ENCODE data around the gene PLCL2.

PLCL2 gene

DNA sequence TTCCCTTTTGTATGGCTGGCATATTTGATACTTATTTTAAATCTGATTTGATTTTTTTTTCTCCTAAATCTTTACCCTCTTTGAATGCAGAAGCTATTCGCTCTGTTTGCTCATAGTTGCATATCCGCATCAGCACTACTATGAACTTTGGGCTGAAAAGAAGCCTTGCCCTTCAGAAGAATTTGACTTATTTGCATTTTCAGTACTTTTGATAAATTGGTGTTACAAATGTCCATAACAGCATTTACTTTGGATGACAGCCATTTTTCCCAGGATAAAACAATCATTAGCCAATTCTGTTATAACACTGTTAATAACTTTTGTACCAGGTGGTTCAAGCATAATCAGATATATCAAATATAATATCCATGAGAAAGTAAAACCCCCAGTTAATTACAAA is 129.5 kb downstream of the PLCL2 start:
- no peak for DNase-seq (ENCODE audit: low spot score)

DNA sequence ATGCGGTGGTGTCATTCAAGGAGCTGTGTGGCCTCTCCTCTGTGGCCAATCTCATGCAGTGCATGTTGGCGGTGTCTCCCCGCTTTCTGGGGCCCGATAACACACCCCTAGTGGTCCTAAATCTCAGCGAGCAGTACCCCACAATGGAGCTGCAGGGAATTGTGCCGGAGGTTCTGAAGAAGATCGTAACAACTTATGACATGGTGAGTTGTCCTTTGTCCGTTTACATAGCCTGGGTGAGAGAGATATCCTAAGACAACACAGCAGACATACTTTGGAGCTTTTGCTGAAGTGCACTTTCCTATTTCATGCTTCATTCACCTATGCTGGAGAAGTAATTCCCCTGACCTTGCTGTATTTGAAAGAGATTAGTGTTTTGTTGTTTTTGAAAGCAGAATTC is 130.0 kb downstream of the PLCL2 start:
- DNase-seq (ENCODE audit: low spot score): no peak

DNA sequence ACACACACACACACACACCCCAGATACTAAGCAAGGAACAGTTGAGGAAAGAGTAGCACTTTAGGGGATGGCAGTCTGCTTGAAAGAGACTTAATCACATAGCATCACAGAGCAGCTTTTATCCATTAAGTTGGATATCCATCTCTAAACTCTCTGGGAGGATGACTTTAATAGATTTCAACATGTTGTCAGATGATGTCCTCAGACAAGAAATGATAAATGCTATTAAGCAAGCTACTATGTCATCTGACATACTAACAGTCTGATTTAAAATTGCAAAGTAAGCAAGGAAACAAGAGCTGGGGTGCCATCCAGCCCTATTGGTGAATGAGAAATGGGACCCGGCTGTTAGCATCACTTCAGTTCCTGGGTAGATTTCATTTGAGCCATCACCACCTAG is 136.9 kb downstream of the PLCL2 start:
- DNase-seq (ENCODE audit: low spot score): no peak

DNA sequence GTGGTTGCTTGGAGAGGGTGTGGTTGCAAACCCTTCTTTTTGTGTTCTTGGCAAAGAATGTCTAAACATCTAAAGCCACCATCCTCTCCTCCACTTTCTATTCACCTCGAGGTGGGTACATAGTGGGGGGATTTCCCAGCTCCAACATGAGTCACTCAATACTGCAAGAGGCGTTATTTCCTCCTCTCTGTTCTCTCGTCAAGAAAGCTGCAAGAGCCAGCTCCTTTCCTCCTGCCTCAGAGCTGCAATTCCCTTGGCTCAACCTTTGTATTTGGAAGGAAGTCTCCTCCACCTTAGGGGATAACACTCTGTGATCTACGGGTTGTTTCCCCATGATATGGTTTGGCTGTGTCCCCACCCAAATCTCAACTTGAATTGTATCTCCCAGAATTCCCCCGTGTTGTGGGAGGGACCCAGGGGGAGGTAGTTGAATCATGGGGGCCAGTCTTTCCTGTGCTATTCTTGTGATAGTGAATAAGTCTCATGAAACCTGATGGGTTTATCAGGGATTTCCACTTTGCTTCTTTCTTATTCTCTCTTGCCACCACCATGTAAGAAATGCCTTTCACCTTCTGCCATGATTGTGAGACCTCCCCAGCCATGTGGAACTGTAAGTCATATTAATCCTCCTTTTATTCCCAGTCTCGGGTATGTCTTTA is 138.4 kb downstream of the PLCL2 start:
- DNase-seq (ENCODE audit: low spot score): peak; percentile 71

DNA sequence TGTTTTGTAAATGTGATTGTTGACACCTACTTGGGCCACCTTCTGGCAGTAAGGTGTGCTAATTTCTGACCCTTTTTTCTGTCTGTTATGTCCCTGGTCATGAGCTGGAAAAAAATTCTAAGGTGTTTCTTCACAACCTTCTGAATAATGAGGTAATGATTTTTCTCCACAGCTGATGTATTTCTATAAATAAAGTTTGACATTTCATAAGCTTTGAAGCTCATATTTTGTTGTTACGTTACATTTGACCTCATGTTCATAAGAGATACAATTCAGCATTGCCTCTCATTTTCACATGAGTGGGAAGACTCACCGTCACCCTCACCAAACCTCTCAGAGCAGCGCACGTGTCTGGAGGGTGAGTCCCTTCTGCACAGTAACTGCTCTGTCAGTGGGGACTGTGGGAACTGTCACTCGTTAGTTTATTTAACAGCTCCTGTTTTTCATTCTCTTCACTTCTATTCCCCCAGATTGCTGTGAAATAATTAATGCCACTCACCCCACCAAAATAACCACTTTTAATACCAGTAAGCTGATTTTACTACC is 140.9 kb downstream of the PLCL2 start:
- no peak for DNase-seq (ENCODE audit: low spot score)

DNA sequence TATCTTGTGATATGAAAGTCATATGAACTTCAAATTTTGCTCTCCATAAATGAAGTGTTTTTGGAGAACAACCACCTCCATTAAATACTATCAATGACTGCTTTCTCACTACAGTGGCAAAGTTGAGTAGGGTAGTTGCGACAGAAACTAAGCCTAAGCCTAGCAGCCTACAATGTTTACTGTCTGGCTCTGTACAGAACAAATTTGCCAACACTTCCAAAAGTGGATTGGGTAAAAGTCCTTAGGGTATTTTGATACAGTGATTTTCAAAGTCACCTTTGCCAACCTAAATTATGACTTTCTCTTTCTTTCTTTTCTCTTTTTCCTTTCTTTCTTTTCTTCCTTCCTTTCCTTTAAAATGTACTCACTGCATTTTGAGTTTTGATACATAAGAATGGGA is 142.6 kb downstream of the PLCL2 start:
- no peak for DNase-seq (ENCODE audit: low spot score)

DNA sequence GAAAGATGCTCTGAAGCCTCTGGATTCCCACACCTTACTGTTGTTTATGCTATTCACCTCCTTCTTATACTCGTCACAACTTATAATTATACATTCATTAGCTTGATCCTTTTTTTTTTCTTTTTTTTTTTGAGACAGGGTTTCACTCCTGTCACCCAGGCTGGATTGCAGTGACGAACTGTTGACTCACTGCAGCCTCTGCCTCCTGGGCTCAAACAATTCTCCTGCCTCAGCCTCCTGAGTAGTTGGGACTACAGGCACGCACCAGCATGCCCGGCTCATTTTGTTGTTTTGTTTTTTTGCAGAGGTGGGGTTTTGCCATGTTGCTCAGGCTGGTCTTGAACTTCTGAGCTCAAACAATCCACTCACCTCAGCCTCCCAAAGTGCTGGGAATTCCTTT is 143.6 kb downstream of the PLCL2 start:
- DNase-seq (ENCODE audit: low spot score): no peak

DNA sequence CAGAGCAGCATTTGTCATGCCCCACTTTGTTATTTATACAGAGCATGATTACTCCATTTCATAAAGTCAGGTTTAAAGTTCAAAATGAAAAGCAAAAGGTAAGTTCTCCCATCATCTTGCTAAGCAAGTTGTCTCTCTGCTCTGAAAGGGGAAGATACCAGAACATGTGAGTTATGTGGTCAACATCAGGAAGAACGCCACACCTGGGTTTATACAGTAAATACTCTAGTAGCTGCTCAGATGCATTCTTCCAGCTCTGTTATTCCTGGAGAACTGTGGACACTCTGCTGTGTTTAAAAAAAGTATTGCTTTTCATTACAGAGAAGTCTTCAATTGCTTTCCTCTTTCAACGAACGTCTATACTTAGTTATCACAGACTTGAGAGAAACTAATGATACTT is 145.7 kb downstream of the PLCL2 start:
- DNase-seq (ENCODE audit: low spot score): no peak

DNA sequence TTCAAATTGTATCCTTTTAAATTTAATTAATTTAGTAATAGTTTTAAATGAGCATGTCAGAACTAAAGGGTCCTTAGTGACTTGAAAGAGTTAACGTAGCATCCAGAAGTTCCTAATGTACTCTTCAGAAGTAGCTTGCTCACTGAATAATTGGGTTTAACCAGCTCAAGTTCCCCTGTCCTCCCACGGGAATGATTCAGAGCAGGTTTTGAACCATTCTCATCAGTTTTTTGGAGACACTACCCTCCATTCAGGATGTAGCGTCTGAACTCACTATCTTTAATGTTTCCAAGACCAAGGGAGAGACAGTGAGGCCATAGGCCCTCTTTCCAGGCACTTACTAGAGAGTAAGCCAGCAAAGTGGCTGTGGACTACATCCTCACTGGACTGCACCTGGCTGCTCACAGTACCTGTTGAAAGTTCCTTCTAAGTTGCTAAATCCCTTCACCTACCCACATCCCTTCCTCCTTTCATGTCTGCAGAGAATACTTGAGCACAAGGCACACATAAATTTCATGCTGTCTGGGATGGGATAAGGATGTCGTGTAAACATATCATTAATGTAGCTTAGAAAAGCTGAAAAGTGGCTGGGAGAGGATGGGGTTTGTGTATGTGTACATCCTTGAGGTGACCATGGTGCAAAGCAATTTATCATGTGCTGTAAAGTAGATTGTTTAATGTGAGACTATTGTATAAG is 146.3 kb downstream of the PLCL2 start:
- no peak for DNase-seq (ENCODE audit: low spot score)

DNA sequence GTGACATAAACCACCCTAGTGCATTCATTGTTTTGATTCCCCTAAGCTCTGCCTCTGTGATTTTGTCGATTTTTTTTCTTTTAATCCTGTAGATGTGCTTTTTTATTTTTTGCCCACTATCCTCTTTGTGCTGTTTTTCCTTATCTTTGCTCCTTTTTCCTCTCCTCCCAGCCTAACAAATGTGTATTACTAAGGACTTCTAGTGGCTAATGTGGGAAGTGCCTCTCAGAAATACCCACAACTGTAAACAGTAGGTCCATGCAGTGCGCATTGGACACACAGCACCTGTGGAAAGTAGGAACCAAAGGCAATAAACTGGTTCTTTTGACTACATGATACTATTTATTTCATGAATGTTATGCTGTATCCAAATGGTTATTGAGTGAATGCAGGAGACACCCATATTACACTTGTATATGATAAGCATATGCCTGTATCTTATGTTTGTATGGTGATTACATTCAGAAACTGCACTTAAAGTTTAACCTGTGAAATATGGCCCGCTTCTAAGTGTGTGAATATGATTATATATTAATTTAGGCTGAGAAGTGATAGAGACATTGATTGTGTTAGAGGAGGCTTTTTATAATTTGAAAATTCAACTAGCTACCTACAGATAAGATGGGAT is 147.8 kb downstream of the PLCL2 start:
- no peak for DNase-seq (ENCODE audit: low spot score)

DNA sequence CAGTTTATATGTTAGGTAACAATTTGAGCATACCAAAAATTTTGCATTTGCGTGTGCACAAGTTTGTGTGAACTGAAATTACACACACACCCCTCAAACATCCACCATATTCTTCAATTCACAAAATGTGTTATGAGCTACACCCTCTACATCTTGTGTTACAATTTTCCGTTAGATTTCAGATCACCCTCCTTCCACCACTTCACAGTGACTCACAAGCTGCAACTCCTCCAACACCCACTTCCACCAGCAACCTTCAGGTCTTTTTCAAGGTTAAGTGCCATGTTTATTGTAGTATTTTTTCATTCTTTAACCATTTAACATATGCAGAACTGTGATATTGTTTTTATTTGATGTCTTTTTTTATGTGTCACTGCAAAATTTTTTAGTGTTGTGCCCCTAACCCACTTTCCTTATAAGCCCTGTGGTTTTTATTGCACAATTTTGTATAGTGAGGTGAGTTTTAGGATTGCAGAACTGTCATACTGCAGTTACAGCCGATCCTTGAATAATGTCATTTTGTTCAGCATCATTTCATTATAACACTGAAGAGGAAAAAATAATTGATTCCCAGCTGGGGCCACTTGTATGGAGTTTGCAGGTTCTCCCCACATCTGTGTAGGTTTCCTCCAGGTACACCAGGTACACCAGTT is 148.9 kb downstream of the PLCL2 start:
- DNase-seq (ENCODE audit: low spot score): no peak

DNA sequence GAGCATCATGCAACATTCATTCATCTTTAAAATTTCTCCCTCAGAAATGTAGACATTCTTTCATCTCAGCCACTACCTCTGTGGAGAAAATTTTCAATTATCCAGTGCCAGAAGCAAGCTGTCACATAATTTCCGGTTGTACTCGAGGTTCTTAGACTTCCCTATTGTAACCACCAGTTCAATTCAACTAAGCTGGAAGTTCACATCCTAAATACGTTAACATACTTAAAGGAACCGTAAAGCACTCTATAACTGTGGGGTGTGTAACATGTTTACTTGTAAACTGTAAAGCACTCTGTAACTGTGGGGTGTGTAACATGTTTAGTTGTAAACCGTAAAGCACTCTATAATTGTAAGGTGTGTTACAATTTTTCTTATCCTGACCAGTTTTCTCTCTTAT is 150.3 kb downstream of the PLCL2 start:
- no peak for DNase-seq (ENCODE audit: low spot score)

DNA sequence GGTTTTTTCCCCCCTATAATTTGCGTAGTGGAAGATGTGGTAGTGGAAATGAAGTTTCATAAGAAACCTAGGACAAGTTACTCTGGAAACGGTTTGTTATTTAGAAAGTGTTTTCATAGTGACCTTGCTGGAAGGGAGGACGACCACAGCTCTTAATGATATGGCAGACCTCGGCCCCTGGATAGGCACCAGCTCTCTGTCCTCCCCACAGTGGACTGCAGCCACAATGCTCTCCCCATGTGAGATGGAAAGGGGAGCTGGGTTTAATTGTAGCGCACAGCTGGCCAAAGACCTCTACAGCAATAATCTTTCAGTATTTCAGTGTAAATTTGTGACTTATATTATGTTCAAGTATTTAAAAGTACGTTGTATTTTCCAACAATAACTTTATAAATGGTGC is 151.2 kb downstream of the PLCL2 start:
- DNase-seq (ENCODE audit: low spot score): no peak

DNA sequence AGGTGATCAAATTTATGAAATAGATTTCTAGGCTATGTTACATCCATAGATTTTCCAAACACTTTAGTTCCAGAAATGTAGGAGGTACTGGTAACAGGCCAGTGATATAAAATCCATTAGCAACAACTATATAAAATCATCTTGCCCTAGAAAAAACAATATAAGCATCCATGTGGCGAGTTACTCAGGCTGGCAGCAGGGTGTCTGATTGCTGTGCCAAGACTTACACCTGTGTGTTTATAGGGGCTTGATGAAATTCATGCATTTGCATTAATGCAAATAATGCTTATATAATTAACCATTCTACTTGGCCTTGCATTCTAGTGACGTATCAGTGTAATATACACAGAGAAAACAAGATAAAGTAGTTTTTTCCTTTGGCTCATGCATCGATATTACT is 153.4 kb downstream of the PLCL2 start:
- no peak for DNase-seq (ENCODE audit: low spot score)

DNA sequence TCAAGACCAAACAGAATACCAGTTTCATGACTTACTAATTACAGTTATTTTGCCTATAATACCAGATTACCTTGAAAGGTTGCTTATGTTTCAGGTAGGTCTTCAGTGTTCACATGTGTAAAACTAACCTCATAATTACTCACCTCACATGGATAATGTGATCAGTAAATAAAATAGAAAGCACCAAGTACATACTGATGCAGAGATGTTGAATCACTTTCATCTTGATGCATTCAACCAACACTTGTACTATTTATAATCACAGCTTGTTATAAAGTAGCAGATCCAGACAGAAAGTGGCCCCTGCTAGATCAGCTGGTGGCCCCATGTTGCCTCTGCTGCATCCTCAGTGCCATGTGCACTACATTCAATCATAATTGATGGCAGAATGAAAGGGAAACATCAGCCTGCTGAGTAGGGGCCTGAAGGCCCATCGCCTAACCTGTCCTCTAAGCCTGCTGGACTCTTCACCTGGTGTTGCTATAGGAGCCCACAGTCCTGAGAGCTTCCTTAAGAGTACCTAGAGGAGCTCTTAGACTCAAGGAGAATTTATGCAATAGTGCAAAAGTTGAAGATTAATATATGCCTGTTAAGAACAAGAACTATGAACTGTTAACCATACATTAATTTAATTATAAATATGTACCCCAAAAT is 154.3 kb downstream of the PLCL2 start:
- no peak for DNase-seq (ENCODE audit: low spot score)

DNA sequence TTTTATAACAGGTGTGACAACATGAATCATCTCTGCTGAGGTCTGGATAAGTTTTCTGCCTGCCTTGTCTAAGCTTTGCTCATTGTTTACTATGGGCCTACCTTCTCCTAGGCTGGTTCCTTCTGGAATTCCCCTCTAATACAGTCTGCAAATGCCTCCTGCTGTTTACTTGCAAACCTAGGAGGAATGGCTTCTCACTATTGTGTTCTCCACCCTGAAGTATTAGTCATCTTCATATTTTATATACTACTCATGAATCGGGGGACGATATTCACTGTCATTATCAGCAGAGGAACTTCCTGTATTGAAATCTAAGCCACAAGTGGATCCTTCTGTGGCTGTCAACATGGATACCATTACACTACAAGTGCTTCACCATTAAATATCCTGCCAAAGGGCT is 154.8 kb downstream of the PLCL2 start:
- no peak for DNase-seq (ENCODE audit: low spot score)

DNA sequence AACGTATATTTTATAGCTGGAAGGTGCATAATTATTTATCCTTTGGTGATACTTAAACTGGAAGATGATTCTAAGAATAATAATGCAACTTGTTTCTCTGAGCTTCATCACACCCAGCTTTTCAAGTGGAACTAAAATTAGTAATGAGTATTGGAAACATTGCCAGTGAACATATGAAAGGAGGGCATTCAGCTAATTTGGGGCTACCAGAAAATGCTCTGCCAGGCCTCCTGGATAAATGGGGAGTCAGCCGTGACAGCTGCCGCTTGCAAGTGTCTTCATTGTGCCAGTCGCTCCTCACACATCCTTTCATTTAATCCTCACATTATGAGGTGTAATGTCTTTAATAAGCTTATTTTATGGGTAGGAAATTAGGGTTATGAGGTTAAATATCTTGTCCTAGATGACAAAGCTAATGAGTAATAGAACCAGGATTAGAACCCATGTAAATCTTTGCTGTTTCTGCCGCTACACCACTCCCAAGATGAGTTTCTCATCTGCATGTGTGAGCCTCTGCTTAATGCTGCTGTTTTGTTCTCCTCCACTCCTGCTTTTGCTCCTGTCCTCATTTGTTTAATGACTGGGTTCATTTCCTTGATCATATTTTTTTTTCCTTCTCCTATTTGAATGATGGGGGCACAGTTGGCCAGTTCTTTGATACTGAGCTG is 155.7 kb downstream of the PLCL2 start:
- DNase-seq (ENCODE audit: low spot score): no peak

DNA sequence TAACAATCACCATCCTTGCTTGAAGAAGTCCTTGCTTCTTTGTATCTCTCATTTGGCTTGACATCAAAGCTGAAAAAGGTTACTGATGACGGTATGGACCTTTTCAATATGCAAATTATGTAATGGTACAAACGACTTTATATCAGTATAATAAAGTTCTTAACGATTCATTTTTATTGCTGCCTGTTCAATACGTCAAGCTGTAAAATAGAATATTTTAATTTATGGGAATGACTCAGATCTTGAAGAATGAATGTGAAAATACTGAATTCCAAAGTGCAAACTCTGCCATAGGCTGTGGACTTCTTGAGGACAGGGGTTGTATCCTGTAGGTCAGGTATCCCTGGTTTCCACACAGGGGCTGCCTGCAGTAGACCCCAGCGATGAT is 156.2 kb downstream of the PLCL2 start:
- no peak for DNase-seq (ENCODE audit: low spot score)

DNA sequence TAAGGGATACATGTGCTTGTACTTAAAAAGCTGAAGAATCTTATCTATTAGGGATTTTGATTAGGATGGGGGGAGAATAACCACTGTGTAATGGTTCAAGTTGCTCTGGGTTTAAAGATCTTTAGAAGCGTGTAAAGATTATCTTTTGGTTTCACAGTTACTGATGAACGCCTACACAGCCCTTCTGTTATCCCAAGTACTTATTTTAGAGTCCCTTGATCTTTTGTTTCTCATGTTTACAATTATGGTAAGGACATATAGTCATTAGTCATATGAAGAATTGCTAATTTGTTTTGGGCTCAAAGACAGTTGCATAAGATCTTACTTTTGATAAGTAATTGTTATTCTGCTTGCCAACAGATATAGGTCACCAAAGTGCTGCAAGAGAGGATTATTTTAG is 160.1 kb downstream of the PLCL2 start:
- DNase-seq (ENCODE audit: low spot score): peak; percentile 29

DNA sequence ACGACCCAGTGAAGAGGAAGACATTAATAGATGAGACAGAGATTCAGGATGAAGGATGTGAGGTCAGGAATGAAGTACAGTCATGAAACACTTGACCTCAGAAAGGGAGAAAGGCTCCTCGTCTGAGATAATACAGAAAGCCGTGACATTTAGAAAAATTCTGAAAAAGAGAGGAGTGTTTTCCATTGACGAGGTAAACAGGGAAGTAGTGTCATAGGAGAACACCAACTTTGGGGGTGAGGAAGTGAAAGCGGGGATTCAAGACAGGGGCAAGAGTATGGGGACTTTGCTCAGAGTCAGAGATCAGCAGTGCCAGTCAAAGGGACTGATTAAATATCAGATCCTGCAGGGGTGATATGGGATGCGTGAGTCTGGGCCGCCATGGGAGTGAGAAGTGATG is 160.9 kb downstream of the PLCL2 start:
- DNase-seq (ENCODE audit: low spot score): no peak

DNA sequence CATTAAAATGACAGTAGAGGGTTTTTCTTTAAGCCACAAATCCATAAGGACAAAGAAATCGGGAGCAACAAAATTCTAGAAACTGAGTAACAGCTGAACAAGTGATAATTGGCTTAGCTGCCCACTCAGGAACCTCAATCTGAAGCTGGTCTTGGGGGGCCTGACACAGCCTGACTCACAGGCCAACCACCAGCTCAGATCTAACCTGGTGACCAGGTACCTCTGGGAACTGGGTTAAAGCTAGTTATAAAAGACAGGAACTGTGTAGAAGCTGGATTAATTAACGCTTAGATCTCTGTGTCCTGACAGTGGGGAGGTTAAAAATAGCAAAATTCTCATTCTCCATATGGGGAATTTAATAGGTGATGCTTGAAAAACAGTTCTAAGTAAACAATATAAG is 161.9 kb downstream of the PLCL2 start:
- no peak for DNase-seq (ENCODE audit: low spot score)

DNA sequence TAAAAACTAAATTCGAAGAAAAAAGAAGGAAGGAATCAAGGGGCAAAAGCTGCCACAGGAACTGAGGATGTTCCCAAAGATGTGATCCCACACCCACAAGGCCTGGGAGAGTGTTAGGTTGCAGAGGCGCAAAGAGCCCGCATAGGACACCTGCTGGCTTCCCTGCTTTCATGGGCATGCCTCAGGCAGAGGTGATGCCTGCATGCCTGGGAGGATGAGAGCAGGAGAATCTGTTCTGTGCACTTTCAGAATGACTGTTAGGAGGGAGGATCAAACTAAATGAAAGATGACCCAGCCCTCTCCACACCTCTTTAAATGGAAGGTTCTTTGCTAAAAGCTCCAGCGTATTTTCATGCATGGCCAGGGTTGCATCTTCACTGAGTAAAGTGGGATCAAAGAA is 162.4 kb downstream of the PLCL2 start:
- DNase-seq (ENCODE audit: low spot score): peak; percentile 30

All from activated CD4-positive, alpha-beta T cell treated with anti-CD3 and anti-CD28 coated beads, Interleukin-2, Interleukin-4, amounts not matched to agents 100 ng/mL and 50 ng/mL, durations not matched to agents 16 hours and 8 hours (primary cell).